Ishikawa (cell line): ENCODE data around the gene HSD17B14.

Experiments used
- EGR1 ChIP-seq: IDR thresholded peaks from 2 replicates; pipeline ENCODE4 v1.6.1; 2012
- EP300 ChIP-seq: IDR thresholded peaks from 2 replicates; pipeline ENCODE4 v1.6.1; 2012; ENCODE audit warnings: borderline replicate concordance
- FOXM1 ChIP-seq: IDR thresholded peaks from 2 replicates; pipeline ENCODE4 v1.6.1; 2012; ENCODE audit warnings: low read depth, borderline replicate concordance
- TCF12 ChIP-seq: IDR thresholded peaks from 2 replicates; pipeline ENCODE4 v1.6.1; 2012; ENCODE audit warnings: low read depth

DNA sequence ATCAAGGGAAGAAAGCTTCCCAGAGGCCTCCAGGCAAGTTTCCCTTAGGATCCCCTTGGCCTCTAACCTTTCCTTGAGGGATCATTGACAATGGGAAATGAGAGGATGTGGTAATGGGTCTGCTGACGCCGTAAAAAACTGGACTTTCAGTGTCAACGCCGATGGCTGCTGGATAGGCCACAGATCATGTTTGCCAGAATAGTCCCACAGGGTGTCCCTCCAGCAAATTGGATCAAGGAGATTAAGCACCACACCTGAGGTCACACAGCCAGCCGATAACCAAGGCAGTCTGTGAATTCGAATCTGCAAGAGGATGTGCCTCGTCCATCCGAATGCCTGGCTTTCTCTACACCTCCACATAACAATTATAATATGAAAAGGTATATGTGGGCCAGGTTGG is 43.0 kb downstream of the HSD17B14 start:
- no peak for TF ChIP-seq TCF12
- TF ChIP-seq EP300: no peak
- no peak for TF ChIP-seq EGR1
- TF ChIP-seq FOXM1: no peak
